ENCODE data around the gene THSD8.

THSD8 gene

GRCh38 chr19:12825254-12826131 is 23.6 kb downstream of the THSD8 start:
- no peak overlapping the region for H3K4me3 ChIP-seq (ENCODE audit: low read depth, low read length)
- TF ChIP-seq, protein P1, sequence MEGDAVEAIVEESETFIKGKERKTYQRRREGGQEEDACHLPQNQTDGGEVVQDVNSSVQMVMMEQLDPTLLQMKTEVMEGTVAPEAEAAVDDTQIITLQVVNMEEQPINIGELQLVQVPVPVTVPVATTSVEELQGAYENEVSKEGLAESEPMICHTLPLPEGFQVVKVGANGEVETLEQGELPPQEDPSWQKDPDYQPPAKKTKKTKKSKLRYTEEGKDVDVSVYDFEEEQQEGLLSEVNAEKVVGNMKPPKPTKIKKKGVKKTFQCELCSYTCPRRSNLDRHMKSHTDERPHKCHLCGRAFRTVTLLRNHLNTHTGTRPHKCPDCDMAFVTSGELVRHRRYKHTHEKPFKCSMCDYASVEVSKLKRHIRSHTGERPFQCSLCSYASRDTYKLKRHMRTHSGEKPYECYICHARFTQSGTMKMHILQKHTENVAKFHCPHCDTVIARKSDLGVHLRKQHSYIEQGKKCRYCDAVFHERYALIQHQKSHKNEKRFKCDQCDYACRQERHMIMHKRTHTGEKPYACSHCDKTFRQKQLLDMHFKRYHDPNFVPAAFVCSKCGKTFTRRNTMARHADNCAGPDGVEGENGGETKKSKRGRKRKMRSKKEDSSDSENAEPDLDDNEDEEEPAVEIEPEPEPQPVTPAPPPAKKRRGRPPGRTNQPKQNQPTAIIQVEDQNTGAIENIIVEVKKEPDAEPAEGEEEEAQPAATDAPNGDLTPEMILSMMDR (IDR thresholded peaks at IDR 0.05; ENCODE audit: insufficient read depth, low read depth, low read length, missing control alignments) = no peak
- DNase-seq (ENCODE audit: low read depth) = no peak

DNA sequence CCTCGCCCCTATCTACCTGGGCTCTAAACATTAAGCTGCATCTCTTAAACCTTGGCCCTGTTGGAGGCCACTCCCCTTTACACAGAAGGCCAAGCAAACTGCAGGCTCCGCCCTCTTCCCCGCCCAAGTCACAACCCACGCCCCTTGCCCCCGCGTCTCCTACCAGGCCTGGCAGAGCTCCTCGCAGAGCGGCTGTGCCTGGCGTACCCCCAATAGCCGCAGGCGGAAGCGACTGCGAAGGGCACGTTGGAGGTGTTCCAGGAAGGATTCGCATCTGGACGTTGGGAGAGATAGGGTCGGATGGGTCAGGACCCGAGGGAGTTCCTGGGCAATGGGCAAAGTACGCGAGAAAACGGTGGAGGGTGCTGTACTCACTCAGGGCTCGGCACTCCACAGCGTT is 26.6 kb downstream of the THSD8 start:
- peak; percentile 40 for DNase-seq (ENCODE audit: low read depth)
- TF ChIP-seq, protein P1 (IDR thresholded peaks at IDR 0.05; ENCODE audit: insufficient read depth, low read depth, low read length, missing control alignments) = no peak
- H3K4me3 ChIP-seq (ENCODE audit: low read depth, low read length) = no peak overlapping the region

DNA sequence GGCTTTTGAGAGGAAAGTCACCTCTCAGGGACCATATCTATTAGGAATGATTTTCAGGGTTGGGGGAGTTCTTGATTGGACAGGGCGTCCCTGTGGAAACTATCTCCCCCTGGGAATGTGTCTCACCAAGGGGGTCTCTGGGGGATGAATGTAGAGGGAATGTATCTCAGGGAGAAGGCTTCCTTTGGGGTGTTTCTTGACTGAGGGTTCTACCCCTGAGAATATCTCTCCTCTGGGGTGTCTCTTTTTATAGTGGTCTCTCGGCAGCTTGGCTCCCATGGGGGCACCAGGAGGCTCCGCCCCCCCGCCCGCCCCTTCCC is 31.5 kb downstream of the THSD8 start:
- DNase-seq (ENCODE audit: low read depth) = no peak
- TF ChIP-seq, protein P1 (IDR thresholded peaks at IDR 0.05; ENCODE audit: insufficient read depth, low read depth, low read length, missing control alignments) = no peak
- H3K4me3 ChIP-seq (ENCODE audit: low read depth, low read length) = no peak overlapping the region

DNA sequence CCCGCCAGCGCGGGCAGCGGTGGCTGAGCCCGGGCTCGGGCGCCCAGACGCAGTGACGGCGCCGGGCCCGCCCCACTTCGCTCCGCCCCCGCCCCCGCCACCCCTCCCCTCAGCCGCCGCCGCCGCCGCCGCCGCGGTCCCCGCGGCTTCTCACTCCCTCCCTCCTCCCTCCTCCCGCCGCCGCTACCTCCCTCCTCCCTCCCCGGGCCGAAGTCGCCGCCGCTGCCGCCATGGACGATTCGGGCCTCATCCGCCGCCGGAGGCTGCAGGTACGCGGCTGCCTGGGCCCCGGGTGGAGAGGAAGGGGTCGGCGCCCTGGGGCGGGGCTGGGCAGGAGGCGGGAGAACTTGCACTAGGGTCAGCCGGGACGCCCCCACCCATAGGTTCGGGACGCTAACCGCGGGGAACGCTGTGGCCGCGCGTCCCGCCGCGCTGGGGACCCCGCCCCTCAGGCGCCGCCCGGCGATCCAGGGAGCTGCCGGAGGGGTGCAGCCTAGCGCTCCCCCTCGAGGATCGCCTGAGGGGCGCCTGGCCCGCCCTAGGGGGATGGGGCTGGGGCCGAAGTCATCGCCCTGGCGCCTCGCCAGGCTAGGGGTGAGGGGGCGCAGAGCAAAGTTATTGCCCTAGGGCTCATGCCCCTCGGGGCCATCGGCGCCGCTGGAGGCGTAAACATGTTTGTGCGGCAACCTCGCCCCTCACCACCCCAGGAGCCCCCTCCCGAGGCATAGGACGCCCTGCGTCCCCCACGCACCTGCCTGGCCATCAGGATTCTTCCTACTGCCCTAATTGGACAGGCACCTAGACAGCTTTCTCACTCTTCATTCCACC is 32.1 kb downstream of the THSD8 start:
- H3K4me3 ChIP-seq (ENCODE audit: low read depth, low read length) = no peak overlapping the region; the same call in 1 of the 2 replicates
- TF ChIP-seq, protein P1 (IDR thresholded peaks at IDR 0.05; ENCODE audit: insufficient read depth, low read depth, low read length, missing control alignments) = no peak
- peak; percentile 28 for DNase-seq (ENCODE audit: low read depth)

GRCh38 chr19:12834566-12834943 is 32.7 kb downstream of the THSD8 start, which contains the start of gene RTBDN:
Gene RTBDN, minus strand, starts transcription at chr19:12834579. Its CDS starts 4,600 bp downstream, at chr19:12829979.
- DNase-seq (ENCODE audit: low read depth) = no peak
- H3K4me3 ChIP-seq (ENCODE audit: low read depth, low read length) = no peak within 1 kb of the TSS; the same call in 1 of the 2 replicates
- TF ChIP-seq, protein P1 (IDR thresholded peaks at IDR 0.05; ENCODE audit: insufficient read depth, low read depth, low read length, missing control alignments) = no peak

DNA sequence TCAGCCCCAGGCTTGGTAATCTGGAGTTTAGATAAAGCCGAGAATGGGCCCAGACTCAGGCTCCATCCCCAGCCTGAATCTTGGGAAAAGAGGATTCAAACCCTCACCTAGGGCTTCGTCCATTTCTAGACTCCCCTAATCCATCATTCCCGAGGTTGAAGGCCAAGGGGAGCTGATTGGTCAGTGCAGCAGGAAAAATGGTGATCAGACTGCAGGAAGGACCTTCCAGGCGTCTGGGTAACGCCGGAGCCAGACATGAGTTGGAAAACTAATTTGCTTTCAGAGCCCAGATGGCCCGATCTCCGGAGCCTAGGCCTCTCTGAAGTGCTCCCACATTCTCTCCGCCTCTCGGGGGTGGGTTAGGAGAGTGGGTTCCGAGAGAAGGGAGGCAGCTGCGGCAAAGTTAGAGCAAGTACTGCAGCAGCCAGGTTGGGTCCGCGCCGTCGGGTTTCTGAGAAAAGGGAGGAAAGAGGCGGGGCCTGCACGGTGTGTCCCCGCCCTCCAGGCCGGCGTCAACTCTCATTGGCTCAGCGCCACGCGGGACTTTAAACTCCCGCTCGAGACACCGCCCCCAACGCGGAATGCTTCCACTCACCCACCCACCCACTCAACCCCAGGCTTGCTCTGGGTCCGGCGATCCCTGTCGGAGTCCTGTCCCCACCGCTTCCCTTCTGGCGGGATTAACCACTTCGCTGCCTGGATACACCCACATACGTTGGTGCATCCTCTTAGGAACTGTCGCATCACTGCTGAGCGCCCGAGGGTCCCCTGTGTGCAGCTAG is 33.3 kb downstream of the THSD8 start:
- no peak for DNase-seq (ENCODE audit: low read depth)
- no peak overlapping the region for H3K4me3 ChIP-seq (ENCODE audit: low read depth, low read length)
- TF ChIP-seq, protein P1 (IDR thresholded peaks at IDR 0.05; ENCODE audit: insufficient read depth, low read depth, low read length, missing control alignments) = no peak
